Measurements from ENCODE around the gene CCDC174.
"Not testable (repeated sequence)": the region's sequence is repeated elsewhere in the genome, so short reads cannot be mapped to it uniquely, and the experiment has no call there.

CCDC174 gene

DNA sequence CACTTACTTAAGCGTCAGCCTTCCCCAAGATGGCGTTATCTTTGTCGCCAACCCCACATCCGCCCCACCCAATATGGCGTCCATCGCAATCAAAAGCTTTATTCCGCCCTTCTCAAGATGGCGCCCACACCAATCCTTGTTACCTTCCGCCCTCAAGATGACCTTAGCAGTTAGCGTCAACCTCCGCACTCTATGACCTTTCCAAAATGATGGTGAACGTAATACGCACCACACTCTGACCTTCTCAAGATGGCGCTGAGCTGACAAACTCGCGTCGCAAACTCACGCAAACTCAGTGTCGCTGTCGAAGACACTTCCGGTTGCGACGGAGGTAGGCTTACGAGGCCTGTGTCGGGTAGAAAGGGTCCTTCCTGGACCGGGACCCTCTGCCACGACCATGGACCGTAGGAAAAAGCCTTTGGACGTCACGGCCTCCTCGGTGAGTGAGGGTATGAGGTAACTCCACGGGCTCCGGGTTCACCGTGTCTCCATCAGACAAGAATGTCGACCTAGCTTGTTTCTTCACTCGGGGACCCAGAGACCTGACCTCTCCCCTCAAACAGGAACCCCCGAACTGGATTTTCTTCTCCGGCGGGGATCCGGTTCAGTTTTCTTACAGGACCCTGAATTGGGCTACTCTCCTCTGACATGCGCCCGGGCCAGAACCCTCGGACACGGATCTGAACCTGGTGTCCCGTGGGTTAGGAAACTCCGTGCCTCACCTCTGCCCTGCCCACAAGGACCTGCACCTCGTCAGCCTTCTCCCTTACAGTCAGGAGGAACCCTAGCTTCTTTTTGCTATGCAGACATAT lies at the start of gene CCDC174:
Gene CCDC174 (plus strand): TSS at position 323 of the 812 bp plus-strand sequence. CDS start 75 bp downstream, at position 398.
- DNase-seq: peak; percentile 85

DNA sequence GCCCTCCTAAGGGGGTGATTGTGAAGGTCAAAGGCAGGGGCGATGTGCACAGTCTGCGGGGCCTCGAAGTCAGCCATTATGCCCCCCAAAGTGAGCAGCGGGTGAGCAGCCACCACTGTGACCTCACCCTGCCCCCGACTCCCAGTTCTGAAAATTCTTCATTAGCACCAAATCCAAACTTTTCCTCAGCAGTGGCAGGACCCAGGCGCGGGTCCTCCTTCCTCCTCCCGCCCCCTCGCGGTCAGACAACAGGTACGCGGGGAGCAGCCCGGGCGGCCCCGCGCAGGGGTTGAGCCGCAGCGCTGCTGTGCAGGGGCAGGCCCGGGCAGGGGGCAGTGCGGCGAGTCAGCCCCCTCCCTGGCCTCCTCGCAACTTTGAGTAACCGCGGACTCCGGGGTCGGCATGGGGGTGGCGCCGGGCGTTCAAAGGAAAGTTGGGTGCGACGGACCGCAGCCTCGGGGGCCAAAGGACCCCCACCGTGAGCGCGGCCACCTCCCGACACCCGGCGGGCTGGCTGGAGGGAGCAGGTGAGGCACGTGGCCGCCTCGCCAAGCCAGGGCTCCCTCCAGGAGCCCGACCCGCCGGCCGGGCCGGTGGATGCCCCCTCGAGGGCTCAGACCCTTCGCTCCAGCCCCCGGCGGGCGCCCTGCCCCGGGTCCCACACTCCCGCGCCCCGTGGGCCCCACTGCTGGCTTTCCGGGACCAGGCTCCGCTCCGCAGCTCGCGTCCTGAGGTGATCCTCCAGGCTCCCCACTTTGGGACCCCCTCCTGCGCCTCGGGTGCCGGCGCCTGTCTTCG lies 49.4 kb upstream of the CCDC174 start:
- DNase-seq: no peak

DNA sequence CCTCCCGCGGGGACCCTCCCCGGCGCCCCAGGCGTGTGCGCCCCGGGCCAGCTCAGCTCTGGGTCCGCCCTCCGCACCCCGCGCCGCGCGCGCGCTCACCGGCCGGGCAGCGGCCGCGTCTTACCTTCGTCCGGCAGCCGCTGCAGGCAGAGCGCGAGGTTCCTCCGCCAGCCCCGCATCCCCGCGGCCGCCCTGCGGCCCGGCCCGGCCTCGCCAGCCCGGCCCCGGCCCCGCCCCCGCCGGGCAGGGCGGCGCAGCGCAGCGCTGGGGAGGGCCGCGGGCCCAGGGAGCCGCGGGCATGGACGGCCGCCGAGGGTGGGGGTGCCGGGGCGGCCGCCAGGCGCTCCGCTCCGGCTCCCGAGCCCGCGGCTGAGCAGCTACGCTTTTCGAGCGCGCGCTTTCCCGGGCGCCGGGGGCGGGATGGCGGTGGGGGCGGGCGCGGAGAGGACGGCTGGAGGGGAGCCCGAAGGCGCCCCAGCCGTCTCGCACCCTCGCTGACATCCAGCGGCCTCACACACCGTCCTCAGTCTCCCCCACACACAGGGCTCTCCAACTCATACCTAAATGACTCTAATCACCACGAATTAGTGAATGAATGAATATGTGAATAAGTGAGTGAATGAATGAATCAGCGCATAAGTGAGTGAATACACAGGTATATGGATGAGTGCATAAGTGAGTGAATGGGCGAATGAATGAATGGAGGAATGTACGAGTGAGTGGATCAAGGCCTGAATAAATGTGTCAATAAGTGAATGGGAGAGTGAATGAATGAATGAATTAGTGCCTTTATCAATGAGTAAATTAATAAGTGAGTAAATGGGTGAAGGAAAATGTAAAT lies 48.5 kb upstream of the CCDC174 start:
- DNase-seq: no peak

DNA sequence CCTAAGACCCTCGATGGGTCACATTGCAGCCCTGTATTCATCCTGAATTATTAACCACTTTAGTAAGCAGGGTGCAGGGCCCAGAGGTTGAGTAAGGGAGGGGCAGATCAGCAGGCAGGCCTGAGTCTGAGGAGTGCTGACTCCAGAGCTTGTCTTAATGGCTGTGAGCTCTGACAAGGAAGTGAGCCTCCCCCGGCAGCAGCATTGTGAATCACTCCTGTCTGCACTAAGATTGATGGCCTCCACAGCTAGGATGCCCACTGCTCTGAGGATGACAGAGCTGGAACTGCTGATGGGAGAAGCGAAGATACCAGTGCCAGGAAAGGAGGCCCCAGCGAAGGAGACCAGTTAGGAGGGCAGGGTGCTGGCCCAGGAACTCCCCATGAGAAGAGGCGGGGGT lies 46.5 kb upstream of the CCDC174 start:
- DNase-seq: no peak

DNA sequence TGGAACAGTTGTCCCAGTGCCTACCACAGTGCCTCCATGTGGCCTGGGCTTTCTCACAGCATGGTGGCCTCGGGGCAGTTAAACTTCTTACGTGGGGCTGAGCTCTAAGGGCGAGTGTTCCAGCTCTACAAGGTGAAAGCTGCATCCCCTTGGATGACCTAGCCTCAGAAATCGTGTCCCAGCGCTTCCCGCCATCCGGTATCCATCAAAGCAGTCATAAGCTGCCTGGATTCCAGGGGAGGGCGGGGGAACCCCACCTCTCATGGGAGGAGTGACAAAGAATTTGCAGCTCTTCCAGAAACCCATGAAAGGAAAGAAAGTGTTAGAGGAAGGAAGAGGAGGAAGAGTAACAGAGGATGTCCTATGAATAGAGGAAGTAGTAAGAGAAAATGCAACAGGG lies 45.8 kb upstream of the CCDC174 start:
- DNase-seq: no peak

DNA sequence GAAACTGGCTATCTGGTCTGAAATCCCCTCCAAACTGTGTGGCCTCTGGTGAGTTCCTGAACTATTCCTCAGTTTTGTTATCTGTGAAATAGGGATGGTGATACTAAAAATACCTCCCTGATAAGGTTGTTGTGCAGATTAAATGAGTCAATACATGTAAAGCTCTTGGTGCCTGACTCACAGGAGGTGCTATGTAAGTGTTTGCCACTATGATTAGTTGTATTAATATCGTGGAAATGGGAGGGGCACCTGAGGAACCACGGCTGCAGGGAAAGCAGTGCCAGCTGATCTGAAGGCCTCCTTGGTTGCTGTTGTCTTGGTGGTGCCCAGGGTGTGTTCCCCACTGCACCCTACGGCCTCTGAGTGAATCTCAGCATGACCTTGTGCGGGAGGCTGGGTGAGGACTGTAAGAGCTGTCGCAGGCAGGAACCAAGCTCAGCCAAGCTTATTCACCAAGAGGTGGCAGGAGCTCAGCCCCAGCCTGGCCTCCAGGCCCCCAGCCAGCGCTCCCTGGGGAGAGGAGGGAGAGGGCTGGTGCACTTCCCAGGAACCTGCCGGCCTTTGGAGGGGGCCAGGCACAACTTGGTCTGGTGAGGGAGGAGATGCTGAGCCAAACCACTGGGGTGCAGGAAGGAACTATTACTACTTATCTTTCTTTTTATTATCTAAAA lies 44.8 kb upstream of the CCDC174 start:
- DNase-seq: no peak

DNA sequence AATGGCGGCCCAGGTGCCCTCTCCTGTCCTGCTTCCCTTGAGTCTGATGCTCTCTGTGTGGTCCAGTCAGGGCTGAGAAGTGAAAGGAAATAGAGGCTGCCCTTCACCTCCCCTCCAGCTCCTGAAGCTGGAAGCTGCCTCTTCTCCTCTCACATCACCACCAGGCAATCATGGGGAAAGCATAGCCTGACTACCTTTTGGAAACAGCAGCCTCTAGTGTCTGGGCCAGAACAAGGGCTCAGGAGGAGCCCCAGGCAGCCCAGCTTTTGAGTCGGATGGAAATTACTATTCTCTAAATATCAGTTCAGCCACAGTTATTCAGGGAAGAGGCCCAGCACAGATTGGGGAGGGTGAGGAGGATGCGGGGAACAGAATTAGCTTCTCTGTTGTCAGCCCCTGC lies 43.3 kb upstream of the CCDC174 start:
- DNase-seq: no peak

DNA sequence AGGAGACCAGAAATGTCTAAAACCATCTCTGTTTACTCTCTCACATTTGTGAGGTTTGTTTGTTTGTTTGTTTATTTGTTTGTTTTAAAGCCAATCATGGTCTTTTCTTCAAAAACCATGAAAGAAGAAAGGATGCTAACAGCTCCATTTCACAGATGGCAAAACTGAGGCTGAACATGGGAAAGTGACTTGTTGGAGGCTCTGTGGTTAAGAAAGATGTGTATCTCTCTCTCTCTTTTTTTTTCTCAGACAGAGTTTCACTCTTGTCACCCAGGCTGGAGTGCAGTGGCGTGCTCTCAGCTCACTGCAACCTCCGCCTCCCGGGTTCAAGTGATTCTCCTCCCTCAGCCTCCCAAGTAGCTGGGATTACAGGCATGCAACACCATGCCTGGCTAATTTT lies 42.5 kb upstream of the CCDC174 start:
- not testable (repeated sequence) for DNase-seq

DNA sequence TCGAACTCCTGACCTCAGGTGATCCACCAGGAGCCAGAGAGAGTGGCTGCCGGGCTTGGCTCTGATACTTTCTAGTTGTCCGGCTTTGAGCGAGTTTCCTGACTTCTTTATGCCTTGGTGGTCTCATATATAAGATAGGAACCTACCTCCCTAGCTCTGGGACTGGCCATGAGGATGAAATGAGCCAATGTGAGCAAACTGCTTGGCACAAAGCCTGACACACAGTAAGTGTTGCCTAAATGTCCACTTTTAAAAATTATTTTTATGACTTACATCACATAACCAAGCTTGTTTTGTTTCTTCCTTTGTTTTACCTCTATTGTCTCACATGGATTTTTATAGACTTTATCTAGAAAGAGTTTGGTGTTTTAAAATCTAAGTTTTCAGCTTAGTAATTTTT lies 42.1 kb upstream of the CCDC174 start:
- no peak for DNase-seq

DNA sequence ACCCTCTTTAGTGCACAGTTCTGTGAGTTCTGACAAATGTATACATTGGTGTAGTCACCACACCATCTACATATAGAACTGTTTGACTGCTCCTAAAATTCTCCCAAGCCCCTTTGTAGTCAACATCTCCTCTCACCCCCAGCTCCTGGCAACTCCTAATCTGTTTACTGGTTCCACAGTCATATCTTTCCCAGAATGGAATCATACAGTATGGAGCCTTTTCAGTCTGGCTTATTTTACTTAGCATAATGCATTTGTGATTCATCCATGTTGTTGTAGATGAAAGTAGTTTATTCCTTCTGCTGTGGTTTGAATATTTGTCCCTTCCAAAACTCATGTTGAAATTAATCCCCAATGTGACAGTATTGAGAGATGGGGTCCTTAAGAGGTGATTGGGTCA lies 41.6 kb upstream of the CCDC174 start:
- DNase-seq: no peak

DNA sequence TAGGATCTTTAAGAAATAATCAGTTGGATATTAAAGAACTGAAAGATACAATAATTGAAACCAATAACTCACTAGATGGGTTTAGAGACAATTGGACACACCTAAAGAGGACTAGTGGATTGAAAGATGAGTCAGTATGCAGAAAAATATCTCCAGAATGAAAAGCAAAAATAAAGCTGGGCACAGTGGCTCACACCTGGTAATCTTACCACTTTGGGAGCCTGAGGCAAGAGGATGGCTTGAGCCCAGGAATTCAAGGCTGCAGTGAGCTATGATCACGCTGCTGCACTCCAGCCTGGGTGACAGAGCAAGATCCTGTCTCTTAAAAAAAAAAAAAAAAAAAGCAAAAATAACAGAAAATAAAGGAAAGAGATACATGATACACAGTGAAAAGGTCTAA lies 37.4 kb upstream of the CCDC174 start:
- DNase-seq: no peak

DNA sequence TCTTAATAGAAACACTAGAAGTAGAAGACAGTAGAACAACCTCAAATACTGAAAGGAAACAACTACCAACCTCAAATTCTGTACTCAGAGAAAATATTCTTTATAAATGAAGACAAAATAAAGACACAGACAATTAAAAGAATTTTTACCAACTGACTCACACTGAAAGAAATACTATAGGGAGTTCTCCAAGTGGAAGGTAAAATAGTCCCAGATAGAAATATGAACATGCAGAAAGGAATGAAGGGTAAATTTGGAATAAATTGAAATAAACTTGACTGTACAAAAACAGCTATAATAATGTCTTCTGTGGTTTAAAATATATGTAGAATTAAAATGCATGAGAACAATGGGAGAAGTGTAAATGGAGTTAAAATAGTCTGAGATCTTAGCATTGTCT lies 36.7 kb upstream of the CCDC174 start:
- no peak for DNase-seq

DNA sequence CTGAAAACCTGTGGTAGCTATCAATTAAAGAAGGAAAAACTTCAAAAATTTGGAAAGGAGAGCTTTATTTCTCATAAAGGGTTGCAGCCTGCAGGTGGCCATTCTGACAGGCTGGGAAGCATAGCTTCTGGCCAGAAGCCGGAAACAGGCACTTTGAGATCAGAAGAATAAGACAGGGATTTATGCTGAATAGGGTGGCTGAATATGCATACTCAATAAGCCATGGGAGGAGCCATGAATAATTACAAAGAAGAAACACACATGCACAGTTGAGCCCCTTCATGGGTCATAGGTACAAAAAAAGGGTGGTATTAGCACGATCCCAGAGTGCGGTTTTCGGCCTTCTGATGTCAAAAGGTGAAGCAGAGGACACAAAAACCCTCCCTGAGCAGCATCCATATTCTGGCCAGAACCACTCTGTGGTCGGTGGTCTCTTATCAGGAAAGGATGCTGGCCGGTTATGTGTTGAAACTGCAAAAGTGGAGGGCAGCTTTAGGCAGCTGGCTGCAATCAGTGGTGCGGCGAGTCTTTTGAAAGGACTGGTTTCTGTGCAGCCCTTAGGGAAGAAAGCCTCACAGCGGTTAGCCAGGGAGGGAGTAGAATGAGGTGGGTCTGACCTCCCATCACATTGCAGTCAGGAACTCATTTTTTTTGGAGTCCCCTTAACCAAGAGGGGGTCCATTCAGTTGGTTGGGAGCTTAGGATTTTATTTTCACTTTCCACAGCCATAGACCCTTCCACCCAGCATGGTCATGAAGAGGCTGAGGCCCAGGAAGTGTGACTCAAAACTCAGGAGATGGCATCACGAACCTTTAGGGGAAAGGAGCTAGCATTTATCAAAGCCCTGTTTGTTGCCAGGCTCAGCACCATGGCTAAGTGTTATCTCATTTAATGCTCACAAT lies 34.7 kb upstream of the CCDC174 start:
- no peak for DNase-seq

DNA sequence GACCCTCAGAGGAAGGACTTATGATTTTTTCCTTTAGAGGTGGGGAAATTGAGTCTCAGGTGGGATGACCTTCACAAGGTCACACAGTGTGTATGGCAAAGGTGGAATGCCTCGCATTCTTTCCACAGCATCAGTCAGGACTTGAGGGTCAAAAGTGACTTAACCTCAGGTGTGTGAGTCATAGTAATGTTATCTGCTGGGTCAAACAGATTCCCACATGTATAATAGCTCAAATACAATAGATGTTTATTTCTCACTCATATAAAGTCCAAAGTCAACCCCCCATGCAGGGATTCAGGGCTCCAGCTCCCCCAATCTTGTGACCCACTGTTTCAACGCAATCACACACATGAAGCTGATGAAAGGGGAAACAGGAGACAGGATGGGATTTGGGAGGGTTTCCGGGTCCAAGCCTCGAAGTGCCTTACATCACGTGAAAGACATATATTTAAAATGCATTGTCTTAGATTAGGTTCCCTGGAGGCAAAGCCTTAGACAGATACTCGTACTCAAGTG lies 34.0 kb upstream of the CCDC174 start:
- DNase-seq: no peak

DNA sequence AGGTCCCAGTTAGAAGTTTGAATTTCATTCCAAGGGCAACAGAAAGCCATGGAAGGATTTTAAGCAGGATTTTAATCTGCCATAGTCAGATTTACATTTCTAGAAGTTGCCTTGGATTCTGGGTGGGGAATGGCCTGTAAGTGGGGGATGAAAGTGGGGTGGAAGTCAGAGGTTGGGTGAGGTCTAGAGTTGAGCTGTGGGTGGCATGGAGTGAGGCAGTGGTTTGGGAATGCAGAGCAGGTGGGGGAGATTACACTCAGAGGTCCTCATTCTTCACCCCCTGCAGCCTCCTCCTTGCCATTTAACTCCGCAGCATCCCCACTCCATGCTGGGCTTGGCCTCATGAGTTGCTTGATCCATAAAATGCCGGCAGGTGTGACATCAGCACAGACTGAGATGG lies 32.0 kb upstream of the CCDC174 start:
- no peak for DNase-seq

DNA sequence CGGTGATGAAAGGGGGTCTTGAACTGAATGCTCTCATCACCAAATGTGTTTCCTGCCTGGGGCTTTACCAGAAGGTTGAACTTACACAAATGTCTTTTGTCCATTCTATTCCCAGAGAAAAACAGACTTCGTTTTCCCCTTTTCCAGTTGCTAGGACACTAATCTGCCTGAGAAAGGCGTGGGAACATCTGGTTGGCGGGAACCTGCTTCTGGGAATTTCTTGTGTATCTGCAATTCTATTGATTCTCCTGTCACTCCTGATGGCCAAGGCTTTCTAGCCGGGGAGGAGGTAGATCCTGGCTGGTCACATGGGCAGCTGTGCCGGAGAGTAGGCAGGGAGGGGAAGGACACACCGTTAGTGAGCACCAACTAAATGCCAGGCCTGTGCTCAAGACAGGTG lies 31.1 kb upstream of the CCDC174 start:
- no peak for DNase-seq

DNA sequence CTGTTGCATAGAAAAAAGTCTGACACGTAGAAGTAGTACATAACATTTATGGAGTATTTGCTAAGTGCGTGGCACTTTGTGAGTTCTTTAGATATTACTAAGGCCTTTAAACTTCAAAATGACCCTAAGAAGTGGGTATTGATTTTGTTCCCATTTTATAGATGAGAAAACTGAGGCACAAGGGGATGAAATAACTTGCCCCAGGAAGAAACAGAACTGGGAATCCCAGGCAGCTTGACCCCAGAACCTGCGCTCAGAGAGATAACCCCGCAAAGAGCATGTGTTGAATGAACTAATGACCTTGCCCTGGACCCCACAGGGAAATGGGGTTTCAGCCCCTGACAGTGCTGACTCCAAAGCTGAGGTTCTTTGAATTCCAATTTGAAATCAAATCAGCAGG lies 30.5 kb upstream of the CCDC174 start:
- no peak for DNase-seq

DNA sequence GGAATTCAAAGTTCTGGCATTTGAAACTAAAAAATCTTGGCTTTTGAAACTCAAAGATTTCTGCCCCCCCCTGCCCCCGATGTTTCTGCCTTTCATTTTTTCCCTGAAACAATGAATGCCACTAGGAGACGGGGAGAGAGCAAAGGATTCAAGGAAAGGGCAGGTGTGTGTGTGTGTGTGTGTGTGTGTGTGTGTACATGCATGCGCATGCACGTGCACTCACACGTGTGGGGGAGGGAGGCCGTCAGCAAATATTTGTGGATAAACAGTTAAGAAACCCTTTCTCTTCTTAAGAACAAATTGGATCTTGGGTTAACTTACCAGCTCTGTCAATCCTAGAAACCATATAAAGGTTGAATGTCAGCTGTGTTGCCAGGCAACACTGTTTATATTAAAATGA lies 29.2 kb upstream of the CCDC174 start:
- no peak for DNase-seq

DNA sequence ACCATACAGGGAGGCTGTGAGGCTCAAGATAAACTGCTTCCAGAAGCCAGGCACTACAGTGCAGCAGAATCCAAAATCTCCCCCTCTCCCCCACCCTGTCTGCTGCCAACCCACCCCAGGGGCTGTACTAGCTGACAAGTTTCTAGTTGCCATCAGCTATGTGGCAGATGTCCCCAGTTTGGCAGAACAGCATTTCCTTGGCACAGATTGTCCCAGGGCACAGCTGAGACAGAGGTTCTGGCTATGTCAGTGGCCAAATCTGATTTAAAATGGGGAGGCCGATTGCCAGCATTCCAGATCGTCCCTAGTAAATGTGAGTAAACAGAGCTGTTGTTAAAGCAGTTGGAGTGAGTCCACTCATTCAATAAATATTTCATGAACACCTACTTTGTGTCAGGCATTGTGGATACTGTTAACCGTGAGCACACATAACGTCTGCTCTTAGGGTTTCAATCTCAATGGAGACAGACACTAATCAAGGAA lies 28.0 kb upstream of the CCDC174 start:
- no peak for DNase-seq

DNA sequence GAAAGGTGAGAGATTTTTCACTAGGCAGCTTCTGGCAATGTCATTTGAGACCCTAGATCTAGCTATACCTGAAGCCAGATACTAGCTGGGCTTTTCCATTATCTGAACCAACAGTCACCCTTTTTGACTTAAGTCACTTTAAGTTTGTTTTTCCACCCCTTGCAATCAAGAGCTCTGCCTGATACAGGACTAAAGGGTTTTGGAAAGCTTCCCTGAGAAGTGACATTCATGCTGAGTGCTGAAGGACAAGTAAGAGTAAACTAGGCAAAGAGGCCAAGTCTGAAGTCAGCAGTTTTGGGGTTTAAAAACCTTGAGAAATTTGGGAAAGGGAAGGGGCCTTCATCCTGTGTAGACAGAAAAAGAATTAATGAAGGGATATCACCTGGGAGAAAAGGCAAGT lies 27.1 kb upstream of the CCDC174 start:
- DNase-seq: no peak

DNA sequence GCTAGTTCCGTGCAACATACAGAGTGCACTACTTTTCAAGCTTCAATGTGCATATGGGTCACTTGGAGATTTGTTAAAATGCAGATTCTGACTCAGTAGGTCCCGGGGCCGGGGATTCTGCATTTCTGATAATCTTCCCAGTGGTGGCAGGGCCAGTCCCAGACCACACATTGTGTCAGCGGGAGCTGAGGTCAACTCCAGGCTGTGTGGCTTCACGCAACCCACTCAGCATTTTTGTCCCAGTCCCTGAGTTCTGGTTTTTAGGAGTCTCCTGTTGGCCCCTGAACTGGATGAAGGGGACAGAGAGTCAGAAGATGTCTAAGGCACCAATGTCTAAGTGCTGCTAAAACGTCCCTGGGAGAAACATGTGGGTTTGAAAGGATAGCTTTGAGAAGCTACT lies 26.1 kb upstream of the CCDC174 start:
- no peak for DNase-seq
